HL-60 (cell line): ENCODE data around the gene ARHGEF1.

ENCODE experiments used
- CTCF ChIP-seq: IDR thresholded peaks from one replicate; pipeline ENCODE4 v1.5.1; 2011; ENCODE audit warnings: low read length, control low read depth, inconsistent platforms; ENCODE audit not compliant: insufficient read depth
- GABPA ChIP-seq: IDR thresholded peaks from 2 replicates; pipeline ENCODE4 v1.6.1; 2012; ENCODE audit warnings: low read depth
- POLR2AphosphoS5 ChIP-seq: IDR thresholded peaks from 2 replicates; pipeline ENCODE4 v1.6.1; 2012; ENCODE audit warnings: low read depth
- SPI1 ChIP-seq: IDR thresholded peaks from 2 replicates; pipeline ENCODE4 v1.6.1; 2012; ENCODE audit warnings: low read depth, mild to moderate bottlenecking, borderline replicate concordance

- no peak for TF ChIP-seq CTCF
- no peak for TF ChIP-seq POLR2AphosphoS5
- no peak for TF ChIP-seq GABPA
- TF ChIP-seq SPI1, result no peak
Observed at GRCh38 chr19:41868120-41868988, 14.6 kb upstream of the ARHGEF1 start.
